ENCODE results near the gene CD2. TPM values are rescaled to one million over a fixed set of nuclear protein-coding genes. Genes with fewer than 3 reads are reported as not detected.

The CD2 gene
- total and polyA plus RNA-seq, 2 donors (not counting 1 experiment from before 2014, with no cell fraction given), result not detected

GRCh38 chr1:116769994-116770393 is 15.8 kb downstream of the CD2 start:
- no peaks in the 10 kb centered on the region for H3K36me3 ChIP-seq (ENCODE audit: control insufficient read depth, insufficient read depth, low read length)
- no peaks in the 10 kb centered on the region for H3K79me2 ChIP-seq (ENCODE audit: control insufficient read depth, insufficient read depth, low read length)

GRCh38 chr1:116770625-116771024 is 16.4 kb downstream of the CD2 start:
- no peaks in the 10 kb centered on the region for H3K27me3 ChIP-seq (ENCODE audit: control insufficient read depth, insufficient read depth, low read length)
- H3K4me3 ChIP-seq (replicated peaks in 1 of 4; ENCODE audit: control extremely low read depth in 1 of 4, insufficient read depth in 1 of 4, low read depth in 3 of 4, low read length in 4 of 4), result no peak overlapping the region
- H3K36me3 ChIP-seq (ENCODE audit: control insufficient read depth, insufficient read depth, low read length), result no peaks in the 10 kb centered on the region
- no peaks in the 10 kb centered on the region for H3K79me2 ChIP-seq (ENCODE audit: control insufficient read depth, insufficient read depth, low read length)
- no peak overlapping the region for H3K4me2 ChIP-seq (ENCODE audit: extremely low read depth, insufficient read depth, low read length)
- no peaks in the 10 kb centered on the region for H4K20me1 ChIP-seq (ENCODE audit: control insufficient read depth, extremely low read depth, insufficient read depth, low read length)
- TF ChIP-seq CTCF (conservative IDR thresholded peaks at IDR 0.05 in 1 of 2, IDR thresholded peaks at IDR 0.05 in 1 of 2; ENCODE audit: low read depth in 1 of 2, low read length in 2 of 2) (no peak), EZH2 (IDR thresholded peaks at IDR 0.05; ENCODE audit: low read length, missing control alignments) (no peak)
- H3K27ac ChIP-seq (ENCODE audit: insufficient read depth, low read length), result no peak overlapping the region
- H3K9me3 ChIP-seq (ENCODE audit: control insufficient read depth, insufficient read depth, low read depth, low read length), result no peaks in the 10 kb centered on the region
- H3K9ac ChIP-seq (ENCODE audit: insufficient read depth, low read length), result no peak overlapping the region
- H3K4me1 ChIP-seq (ENCODE audit: control insufficient read depth, extremely low read depth, insufficient read depth, low read length), result no peaks in the 10 kb centered on the region
- no peak for DNase-seq (ENCODE audit: low read depth in 2 of 2)
- no peak overlapping the region for H2AFZ ChIP-seq (ENCODE audit: low read length)

More at GRCh38 chr1:116769994-116770393, 15.8 kb downstream of the CD2 start:
- Histone ChIP-seq H3K27me3 (ENCODE audit: control insufficient read depth, insufficient read depth, low read length) (no peaks in the 10 kb centered on the region), H3K4me3 (replicated peaks in 1 of 4; ENCODE audit: control extremely low read depth in 1 of 4, insufficient read depth in 1 of 4, low read depth in 3 of 4, low read length in 4 of 4) (no peak overlapping the region), H2AFZ (ENCODE audit: low read length) (no peak overlapping the region), H3K27ac (ENCODE audit: insufficient read depth, low read length) (no peak overlapping the region), H3K9ac (ENCODE audit: insufficient read depth, low read length) (no peak overlapping the region), H3K4me1 (ENCODE audit: control insufficient read depth, extremely low read depth, insufficient read depth, low read length) (no peaks in the 10 kb centered on the region), H3K4me2 (ENCODE audit: extremely low read depth, insufficient read depth, low read length) (no peak overlapping the region), H4K20me1 (ENCODE audit: control insufficient read depth, extremely low read depth, insufficient read depth, low read length) (no peaks in the 10 kb centered on the region), H3K9me3 (ENCODE audit: control insufficient read depth, insufficient read depth, low read depth, low read length) (no peaks in the 10 kb centered on the region)
- TF ChIP-seq CTCF (conservative IDR thresholded peaks at IDR 0.05 in 1 of 2, IDR thresholded peaks at IDR 0.05 in 1 of 2; ENCODE audit: low read depth in 1 of 2, low read length in 2 of 2) (no peak), EZH2 (IDR thresholded peaks at IDR 0.05; ENCODE audit: low read length, missing control alignments) (no peak)
- no peak for DNase-seq (ENCODE audit: low read depth in 2 of 2)

DNA sequence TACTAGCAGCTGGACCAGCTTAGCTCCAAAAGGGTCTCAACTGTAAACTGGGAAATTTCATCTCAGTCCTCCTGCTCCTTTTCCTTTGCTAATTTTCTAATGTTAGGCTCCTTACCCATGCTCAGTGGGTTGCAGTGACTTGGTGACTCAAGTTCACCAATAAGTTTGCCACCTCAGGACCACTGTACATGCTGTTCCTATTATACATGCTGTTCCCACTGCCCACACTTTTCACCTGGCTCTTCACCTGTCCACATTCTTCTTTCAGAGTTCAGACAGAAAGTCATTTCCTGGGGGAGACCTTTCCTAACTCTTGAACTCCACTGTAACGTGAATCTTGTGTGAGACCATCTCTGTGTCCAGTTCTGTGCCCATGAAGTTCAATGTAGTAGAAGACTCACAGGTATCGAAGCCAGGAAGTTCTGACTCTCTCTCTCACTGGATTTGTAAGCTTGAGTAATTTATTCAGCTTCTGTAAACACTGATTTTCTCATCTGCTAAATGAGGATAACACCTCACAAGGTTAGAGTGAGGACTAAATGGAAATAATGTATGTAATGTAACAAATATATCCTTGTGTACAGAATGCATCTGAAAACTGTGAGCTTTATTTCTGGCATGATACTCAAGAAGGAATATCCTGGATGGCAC is 17.9 kb downstream of the CD2 start:
- Histone ChIP-seq H3K79me2 (ENCODE audit: control insufficient read depth, insufficient read depth, low read length) (no peaks in the 10 kb centered on the region), H3K27me3 (ENCODE audit: control insufficient read depth, insufficient read depth, low read length) (no peaks in the 10 kb centered on the region), H2AFZ (ENCODE audit: low read length) (no peak overlapping the region), H3K36me3 (ENCODE audit: control insufficient read depth, insufficient read depth, low read length) (no peaks in the 10 kb centered on the region), H3K9ac (ENCODE audit: insufficient read depth, low read length) (no peak overlapping the region), H4K20me1 (ENCODE audit: control insufficient read depth, extremely low read depth, insufficient read depth, low read length) (no peaks in the 10 kb centered on the region), H3K4me2 (ENCODE audit: extremely low read depth, insufficient read depth, low read length) (no peak overlapping the region), H3K9me3 (ENCODE audit: control insufficient read depth, insufficient read depth, low read depth, low read length) (no peaks in the 10 kb centered on the region), H3K4me3 (replicated peaks in 1 of 4; ENCODE audit: control extremely low read depth in 1 of 4, insufficient read depth in 1 of 4, low read depth in 3 of 4, low read length in 4 of 4) (no peak overlapping the region), H3K27ac (ENCODE audit: insufficient read depth, low read length) (no peak overlapping the region), H3K4me1 (ENCODE audit: control insufficient read depth, extremely low read depth, insufficient read depth, low read length) (no peaks in the 10 kb centered on the region)
- TF ChIP-seq CTCF (conservative IDR thresholded peaks at IDR 0.05 in 1 of 2, IDR thresholded peaks at IDR 0.05 in 1 of 2; ENCODE audit: low read depth in 1 of 2, low read length in 2 of 2) (no peak), EZH2 (IDR thresholded peaks at IDR 0.05; ENCODE audit: low read length, missing control alignments) (no peak)
- no peak for DNase-seq (ENCODE audit: low read depth in 2 of 2)

Data from fibroblast of lung (primary cell).